CD4-positive, alpha-beta T cell treated with Interferon gamma for 1 hour (primary cell): Measurements from ENCODE around the gene CCDC47.

Experiments
- DNase-seq: peaks from one replicate; pipeline ENCODE4 v3.0.0-alpha.2; 2020

CCDC47 gene

DNA sequence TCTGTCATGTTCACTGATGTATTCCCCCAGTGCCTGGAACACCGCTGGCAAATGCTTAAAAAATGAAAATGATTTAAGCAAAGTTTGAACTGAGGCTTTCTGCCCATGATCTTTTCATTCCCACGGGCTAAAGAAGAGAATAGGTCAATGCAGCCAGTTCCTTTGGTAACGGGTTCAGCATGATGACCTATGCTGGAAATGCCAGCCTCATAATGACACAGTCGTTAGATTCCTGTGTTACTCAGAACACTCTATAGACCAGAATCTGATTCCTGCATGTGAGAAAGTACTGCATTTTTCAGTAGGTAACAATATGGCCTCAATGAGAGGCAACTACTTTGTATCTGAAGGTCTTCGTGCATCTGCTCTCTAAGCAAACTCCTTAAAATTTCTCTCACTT is 54.4 kb downstream of the CCDC47 start:
- no peak for DNase-seq

DNA sequence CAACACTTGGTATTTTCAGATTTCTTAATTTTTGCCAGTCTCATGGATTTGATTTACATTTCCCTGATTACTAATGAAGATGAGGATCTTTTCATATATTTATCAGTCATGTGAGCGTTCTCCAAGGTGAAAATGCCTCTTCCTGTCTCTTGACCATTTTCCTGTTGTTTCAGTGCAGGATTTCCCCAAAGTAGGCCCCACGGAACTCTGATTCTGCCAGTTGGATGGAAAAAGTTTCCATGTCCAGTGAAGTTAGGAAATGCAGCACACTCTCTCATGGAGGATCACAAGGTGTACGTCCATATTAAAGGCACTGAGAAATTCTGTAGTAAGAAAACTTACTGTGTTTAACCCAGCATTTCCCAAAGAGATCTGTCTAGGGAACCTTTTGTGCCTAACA is 57.0 kb downstream of the CCDC47 start:
- DNase-seq, result no peak

DNA sequence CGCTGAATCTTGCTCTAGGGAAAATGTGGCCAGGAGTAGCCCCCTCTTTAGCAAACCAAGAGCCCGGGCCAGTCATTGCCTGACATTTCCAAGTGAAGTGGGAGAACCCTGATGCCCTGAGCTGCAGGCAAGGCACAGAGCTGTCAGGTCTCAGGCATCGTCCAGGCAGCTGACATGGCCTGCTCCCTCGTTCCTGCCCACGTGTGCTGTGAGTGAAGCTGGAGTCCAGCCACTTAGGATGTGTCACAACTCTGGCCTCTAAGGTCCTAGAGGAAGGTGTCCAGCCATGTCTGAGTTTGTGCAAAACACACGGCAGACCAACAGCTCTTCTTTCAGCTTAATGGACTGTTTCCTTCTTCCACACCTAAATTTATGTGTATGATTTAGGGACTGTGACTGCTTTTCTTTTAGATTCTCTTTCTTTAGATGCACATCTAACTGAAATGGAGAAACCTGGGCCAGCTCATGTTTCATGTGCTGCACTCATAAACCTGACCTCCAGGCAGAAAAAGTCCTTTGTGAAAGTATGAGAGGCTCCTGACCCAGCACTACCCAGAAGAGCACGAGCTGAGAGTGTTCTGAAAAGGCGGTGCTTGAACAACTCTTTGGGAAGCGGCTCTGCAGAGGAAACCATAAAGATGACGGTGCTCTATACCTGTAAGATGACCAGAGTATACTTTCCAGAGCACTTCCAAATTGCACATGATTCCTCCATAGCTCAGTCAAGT is 58.7 kb downstream of the CCDC47 start:
- no peak for DNase-seq

DNA sequence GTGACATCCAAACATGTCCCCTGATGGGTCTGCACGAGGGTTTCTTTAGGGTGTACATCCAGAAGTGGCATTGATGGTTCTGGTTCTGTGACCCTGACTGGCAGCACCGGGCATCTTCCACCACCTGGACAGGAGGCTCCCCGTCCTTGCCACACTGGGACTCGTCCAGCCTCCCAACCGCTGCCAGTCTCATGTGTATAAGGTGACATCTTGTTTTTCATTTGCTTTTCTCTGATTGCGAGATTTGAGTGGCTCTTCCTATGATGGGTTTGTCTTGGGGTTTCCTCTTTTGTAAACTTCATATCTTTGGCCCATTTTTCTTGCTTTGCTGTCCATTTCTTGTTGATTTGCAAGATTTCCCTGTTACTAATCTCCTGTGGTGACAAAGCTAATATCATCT is 64.3 kb downstream of the CCDC47 start:
- no peak for DNase-seq

DNA sequence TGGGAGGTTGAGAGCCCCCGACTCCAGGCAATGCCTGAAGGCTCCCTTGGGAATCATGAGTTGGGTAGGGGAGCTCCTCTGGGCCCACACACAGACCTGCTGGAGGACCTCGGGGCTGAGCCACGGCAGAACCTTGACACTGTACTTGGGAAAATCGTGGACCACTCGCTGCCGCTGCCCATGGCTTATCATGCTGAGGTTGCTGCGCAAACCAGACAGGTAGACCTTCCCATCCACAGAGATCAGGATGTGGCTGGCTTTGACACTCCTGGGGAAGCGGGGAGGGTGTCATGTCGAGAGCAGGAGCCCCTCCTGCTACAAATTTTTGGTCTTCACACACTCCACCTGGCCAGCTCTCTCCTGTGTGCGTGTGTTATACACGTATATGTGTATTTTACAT is 66.2 kb downstream of the CCDC47 start:
- no peak for DNase-seq

DNA sequence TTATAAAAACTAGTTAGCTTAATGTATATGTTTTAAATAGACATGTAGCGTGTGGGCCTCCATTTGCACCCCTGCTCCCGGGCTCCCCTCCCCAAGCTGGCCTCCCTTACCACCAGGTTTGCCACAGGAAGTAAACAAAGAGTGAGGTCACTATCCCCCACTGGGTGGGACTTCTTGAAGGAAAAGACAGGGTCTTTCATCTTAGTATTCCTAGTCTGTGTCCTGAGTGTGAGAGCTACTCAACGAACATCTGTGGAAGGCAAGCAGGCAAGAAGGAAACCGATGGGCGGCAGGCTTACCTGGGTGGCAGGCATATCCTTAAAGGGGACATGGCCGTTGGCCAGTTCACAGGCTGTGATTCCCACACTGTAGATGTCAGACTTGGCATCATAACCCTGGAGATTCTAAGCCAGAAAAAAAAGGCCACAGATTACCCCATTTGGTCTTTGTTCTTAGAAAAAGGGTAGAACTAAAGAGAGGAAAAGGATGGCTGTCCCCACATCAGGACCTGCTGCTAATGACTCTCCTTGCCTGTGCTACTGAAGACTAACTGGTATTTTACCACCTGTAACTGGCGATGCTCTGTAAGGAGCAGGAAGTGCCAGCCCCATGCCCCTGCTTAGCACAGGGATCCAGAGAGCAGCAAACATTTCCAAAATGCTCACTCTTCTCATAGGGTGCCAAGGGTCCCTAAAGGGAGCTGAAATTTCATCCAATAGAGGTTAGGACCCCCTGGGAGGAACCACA is 66.9 kb downstream of the CCDC47 start:
- no peak for DNase-seq

DNA sequence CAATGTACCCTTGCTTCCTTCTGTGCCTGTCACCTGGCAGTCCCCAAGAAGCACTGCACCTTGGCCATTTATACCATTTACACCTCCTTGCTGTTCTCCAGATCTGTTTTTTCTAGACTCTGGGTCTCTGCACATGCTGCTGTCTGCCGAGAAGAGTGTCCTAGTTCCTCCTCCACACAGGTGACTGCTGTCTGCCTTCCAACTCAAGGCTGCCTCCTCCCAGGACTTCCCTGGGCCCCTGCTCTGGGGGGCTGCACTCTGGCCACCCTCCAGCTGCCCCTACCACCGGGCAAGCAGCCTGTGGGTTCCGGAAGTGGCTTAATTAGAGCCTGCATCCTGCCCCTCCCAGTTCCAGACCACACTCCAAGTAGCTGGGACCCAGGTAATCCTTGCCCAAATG is 67.7 kb downstream of the CCDC47 start:
- DNase-seq, result no peak

DNA sequence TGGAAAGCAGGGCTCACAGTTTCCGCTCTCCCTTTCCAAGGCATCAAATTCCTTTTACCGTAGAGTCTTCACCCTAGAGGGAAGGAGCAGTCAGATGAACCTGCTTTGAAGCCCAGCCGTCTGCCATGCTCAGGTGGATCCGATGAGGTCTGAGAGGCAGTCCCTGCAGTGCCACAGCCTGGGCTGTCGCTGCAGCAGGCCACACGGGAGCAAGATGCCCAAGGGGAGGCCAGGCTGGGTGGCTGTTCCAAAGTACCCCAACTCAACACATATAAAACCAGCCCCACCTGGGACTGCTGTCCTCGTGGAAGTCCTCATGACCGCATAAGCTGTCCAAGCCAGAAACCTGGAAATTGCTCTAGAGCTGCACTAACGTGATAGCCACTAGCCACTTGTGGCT is 68.6 kb downstream of the CCDC47 start:
- no peak for DNase-seq

DNA sequence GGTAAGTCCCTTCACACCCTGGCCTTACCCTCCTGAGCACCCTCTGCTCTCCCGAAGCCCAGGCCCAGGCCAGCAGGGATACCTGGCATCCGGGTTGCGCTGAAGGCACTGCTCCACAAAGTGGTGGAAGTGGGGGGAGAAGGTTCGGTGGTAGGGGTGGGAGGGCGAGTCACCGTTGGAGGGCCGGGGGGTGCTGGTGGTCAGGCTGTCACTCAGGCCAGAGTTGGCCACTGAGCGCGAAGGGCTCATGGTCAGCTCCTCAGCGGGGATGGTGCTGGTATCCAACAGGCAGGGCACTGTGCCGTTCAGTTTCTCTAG is 69.2 kb downstream of the CCDC47 start:
- no peak for DNase-seq

DNA sequence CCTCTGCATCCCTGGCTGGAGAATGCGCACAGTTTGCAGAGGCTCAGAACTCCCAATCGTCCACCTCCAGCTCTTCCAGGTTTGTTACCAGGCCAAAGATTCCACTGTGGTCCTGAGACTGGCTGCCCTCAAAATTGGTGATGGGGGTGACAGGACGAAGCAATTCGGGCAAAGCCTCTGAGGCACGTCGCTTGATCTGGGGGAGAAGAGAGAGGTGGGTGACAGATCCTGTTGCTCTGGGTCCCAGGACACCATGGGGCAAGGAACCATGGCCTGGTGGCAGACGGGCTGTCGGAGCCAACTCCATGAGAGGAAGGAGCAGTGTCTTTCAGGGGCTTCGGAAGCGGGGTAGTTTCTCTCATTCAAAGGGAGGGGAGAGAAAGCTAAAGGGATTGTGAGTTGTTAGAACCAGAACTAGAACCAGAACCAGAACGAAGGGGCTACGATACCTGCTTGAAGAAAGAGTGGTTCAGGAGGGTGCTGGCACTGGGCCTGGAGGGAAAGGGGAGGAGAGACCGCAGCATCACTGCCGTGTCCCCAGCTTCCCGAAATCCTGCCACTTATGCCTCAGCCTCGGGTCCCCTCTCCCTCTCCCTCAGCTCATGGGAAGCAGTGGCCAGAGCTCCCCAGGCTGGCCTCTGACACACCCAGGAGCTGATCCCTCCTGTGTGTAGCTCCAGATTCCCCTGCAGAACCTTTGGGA is 69.7 kb downstream of the CCDC47 start:
- no peak for DNase-seq

DNA sequence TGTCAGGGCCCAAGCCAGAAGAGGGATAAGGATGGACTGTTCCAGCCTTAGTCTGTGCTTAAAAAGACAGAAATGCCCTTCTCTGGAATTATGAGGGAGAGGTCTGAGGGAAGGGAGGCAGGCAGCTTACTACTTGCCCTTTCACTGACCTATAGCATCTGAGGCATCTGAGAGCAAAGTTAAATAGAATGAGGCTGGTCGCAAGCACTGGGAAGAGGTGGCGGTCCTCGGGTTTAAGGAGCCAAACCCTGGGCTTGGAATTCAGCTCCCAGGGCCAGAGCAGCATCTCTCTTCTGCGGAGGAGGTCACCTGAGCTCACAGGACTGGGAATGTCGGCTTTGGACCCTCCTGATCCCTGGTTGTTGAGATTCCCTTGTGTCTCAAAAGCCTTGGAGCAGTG is 70.4 kb downstream of the CCDC47 start:
- DNase-seq, result no peak

DNA sequence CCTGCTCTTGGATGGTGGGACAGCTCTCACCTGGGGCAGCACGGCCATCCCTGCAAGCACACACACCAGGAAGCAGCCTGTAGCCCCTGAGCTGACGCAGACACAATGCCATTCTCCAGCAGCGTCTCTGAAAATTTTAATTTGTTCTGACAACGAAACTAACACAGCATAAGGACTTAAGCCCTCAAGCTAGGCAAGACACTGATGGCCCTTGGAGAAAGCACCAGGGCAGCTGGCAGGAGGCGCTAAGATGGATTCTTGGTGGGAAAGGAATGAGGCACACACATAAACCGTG is 70.7 kb downstream of the CCDC47 start:
- no peak for DNase-seq

DNA sequence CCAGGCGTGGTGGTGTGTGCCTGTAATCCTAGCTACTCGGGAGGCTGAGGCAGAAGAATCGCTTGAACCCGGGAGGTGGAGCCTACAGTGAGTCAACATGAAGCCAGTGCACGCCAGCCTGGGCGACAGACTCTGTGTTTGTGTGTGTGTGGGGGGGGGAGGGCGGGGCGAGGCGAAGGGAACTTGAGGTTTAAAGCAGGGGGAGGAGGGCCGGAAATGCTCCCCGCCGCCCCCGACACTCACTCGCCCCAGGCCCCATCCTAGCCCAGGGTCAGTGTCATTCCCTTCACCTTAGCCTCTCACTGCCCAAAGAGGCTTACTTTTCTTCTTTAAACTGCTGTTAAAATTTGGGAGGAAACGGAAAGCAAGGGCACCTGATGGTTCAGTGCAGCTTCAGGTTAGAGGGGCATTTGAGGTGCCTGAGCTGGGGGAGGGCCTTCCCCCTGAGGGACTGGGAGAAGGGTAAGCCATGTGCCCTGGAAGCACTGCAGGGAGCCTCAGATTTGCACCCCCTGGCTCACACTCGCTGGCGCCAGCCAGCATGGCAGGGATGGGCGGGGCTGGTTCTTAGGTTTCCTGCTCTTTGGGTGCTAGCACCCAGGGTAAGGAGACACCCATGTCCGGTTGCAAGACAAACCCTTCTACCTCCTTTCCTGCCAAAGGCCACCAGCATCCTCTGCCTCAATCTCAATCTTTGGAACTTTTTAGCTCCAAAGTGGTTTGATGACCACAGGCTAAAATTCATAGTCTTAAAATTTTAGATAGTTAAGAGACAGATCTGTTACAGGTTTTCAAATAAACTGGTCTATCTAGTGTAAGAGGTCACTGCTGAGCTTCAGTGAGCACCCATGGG is 71.3 kb downstream of the CCDC47 start:
- peak; percentile 83 for DNase-seq

DNA sequence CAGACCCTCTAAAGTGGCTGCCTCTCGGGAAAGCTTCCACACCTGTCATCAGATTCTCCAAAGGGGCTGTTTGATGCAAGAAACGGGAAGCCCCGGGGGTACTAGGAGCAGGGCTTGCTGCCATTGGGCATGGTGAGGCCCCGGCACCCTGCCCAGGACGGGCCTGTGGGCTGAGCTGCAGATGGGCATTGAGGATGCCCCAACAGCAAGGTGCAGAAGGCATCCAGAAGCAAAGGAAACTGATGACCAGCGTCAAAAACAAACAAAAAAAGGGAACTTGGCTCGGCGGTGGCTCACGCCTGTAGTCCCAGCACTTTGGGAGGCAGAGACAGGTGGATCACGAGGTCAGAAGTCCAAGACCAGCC is 72.0 kb downstream of the CCDC47 start:
- DNase-seq, result no peak

DNA sequence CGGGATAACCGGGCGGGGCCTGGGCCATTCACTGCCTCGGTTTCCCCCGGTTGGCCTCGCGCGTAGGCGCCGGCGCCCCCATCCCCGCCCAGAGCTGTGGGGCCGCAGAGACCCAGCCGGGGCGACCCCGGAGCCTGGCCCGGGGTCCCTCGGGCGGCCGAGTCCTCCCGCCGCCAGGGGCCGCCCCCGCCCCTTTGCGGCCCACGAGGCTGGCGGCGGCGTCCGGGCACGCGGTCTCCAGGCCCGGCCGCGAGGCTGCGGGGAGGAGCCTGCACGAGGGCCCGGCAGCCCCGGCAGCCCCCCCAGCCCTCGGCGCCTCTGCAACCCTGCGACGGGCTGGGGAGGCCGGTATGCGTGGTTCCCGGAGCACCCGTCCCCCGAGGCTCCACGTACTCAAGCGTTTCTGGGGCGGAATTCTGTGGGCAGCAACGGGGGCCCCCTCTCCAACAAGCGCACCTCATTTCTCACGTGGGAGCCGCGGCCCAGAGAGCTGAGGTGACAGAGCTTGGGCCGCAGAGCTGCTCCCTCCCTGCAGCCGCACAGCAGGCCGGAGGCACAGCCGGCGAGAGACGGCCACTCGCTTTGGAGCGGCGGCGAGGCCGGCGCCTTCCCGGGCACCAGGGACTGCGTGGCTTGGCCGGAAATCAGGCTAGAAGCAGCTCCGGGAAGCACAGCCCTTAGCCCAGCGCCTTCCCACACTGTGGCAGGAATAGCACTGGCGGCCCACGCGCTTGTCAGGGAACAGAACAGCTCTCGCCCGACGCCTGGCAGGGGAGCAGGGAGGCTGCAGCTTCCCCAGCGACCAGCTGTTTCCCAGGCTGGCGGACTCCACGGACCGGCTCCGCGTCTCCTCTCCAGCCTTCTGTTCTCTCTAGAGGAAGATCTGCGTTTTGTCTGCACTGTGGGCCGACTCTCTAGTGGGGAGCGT is 72.6 kb downstream of the CCDC47 start:
- DNase-seq, result peak; percentile 58

DNA sequence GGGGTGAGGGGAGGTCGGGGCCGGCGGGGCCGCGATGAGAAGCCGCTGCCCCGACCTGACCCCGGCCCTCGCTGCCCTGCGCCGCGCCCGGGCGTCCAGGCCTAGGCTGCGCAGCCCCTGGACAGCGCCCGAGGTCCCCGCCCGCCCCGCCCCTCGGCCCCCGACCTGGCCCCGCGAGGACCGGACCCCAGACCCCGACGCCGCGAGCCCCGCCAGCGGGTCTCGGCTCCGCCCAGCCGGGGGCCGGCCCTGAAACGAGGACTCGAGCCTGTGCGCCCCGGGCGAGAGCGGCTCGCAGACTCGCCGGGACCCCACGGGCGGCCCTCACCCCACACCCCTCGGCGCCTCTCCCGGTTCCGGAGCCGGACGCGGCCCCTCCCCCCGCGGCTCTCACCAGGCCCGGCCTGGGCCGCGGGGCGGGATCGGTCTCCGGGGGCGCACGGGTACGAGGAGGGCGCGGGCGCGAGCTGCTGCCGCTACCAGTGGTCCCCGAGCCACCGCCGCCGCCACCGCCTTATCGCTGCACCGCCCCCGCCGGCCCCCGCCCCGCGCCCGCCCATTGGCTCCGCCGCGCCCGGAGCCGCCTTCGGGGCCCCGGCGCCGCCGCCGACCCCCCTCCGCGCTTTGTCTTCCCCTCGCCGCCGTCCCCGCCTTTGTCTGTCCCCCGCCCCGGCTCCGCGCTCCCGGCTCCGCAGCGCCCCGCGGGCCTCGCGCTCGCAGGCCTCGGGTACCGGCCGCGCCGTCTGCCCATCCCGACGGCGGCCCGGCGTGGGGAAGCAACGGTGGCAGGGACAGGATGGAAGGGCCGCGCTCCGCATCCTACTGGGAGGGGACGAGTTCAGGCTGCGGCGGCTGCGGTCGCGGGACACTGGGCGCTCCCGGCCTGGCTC is 73.5 kb downstream of the CCDC47 start, which contains the start of gene LIMD2:
TSS of gene LIMD2 (minus strand) at position 488 of the 890 bp plus-strand sequence. CDS start 827 bp downstream, outside the sequence.
- peak; percentile 89 for DNase-seq

DNA sequence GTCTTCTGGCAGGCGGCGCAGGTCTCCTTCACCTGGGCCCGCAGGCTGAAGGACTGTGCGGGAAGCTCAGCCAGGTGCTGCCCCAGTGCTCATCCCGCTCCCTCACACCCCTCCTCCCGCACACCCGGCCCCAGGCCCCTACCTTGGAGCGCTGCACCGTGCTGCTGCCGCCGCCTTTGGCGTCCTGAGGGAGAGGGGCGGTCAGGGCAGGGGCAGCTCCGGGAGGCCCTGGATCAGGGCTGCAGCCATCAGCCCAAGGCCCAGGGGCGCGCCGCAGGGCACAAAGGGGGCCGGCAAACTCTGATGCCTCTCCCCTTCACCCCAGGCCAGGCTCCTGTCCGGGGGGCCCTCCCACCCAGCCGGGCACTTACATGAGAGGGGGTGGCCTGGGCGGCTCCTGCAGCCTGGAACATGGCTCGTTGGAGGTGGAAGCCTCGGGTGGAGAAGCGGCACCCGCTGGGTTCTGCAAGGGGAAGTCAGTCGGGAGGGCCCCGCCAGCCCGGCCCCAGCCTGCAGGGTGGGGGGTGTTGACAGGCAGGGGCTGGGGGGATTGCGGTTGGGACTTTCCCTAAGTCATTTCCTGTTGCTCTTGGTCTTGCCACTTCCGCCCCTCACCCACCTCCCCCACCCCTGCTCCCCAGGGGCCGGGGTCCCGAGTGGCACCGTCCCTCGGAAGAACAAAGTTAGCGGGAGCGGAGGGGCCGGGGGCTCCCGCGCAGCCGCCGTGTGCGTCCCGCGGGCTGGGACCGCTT is 74.3 kb downstream of the CCDC47 start:
- peak; percentile 95 for DNase-seq

DNA sequence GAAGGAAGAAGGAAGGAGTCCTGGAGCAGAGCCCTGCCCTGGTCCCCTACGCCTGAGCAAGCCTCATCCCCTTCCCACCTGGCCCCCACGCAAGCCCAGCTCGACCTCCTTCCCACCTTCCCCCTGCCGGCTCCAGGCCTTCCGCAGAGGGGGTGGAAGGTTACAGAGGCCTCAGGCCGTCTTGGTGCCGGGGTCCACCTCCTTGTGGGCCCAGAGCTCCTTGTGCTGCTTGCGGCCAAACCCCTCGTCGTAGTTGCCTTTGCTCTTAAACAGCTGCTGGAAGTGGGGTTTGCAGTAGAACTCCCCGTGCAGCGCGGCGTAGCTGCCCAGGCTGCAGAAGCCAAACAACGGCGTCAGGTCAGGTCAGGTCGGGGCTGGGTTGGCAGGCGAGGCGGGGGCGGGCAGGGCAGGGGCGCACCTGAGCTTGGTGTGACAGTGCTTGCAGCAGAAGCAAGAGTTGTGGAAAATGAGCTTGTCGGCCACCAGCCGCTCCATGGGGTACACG is 75.0 kb downstream of the CCDC47 start:
- no peak for DNase-seq

DNA sequence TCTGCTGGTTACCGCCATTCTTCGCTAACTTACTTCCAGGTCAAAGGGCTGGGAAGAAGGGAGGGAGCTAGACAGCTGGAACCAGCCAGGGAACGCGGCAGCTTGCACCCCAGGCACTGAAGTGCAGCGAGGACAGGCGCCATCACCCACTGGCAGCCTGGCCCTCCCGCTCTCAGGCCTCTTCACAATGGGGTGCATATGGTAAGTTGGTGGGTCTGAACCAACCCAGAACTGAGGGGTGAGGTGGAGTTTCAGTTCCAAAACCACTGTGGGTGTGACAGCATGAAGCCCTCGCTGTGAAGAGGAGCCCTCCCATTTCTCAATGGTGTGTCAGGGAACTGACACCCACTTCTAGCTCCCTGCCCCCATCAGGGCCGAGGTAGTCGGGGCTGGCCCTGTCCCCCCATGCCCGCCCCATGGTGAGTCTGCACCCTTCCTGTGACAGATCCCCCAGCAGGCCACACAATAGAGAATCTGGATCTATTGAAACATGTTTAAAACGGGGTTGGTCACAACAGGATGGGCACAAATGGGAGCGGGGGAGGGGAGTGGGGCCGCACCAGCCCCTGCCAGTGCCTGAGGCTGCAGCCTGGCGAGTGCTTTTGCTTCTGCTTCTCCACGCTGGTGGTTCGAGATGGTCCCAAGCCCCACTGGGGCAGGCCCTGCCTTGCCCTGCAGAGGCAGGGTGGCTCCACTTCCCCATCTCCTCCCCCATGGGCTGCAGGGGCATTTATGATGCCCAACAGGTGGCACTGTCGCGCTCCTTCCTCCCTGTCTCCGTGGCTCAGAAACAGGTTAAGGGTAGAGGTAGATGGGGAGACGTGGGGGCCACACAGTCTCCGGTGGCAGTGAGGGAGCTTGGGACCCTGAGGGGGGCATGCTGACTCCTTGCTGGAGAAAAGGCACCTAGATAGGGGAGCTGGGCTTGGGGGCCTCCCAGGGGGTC is 75.8 kb downstream of the CCDC47 start:
- peak; percentile 89 for DNase-seq
